ENCODE results near the gene CARMIL3.

The CARMIL3 gene

GRCh38 chr14:24062216-24062980 is 10.6 kb downstream of the CARMIL3 start:
- no peak for DNase-seq (ENCODE audit: low read depth, low spot score)

- DNase-seq (ENCODE audit: low read depth, low spot score): no peak
Observed at GRCh38 chr14:24063263-24063836, 11.5 kb downstream of the CARMIL3 start.

- DNase-seq (ENCODE audit: low read depth, low spot score): no peak
Observed at GRCh38 chr14:24064091-24064795, 12.4 kb downstream of the CARMIL3 start.

- no peak for DNase-seq (ENCODE audit: low read depth, low spot score)
Observed at GRCh38 chr14:24064856-24065255, 13.0 kb downstream of the CARMIL3 start.

- DNase-seq (ENCODE audit: low read depth, low spot score): no peak
Observed at GRCh38 chr14:24065408-24065807, 13.6 kb downstream of the CARMIL3 start.

GRCh38 chr14:24066496-24067132 is 14.8 kb downstream of the CARMIL3 start:
- DNase-seq (ENCODE audit: low read depth, low spot score): no peak

- no peak for DNase-seq (ENCODE audit: low read depth, low spot score)
Observed at GRCh38 chr14:24067133-24068082, 15.6 kb downstream of the CARMIL3 start.

- no peak for DNase-seq (ENCODE audit: low read depth, low spot score)
Observed at GRCh38 chr14:24068711-24069410, 17.1 kb downstream of the CARMIL3 start.

GRCh38 chr14:24069411-24069735 is 17.6 kb downstream of the CARMIL3 start:
- DNase-seq (ENCODE audit: low read depth, low spot score): no peak

- DNase-seq (ENCODE audit: low read depth, low spot score): no peak
Observed at GRCh38 chr14:24070285-24071143, 18.7 kb downstream of the CARMIL3 start.

- no peak for DNase-seq (ENCODE audit: low read depth, low spot score)
Observed at GRCh38 chr14:24071144-24071697, 19.4 kb downstream of the CARMIL3 start, which contains the start of gene CPNE6. CPNE6 (plus strand) TSS chr14:24071562; CDS start chr14:24072937, 1,375 bp downstream.

- no peak for DNase-seq (ENCODE audit: low read depth, low spot score)
Observed at GRCh38 chr14:24071836-24072430, 20.1 kb downstream of the CARMIL3 start.

- DNase-seq (ENCODE audit: low read depth, low spot score): no peak
Observed at GRCh38 chr14:24072436-24072835, 20.6 kb downstream of the CARMIL3 start.

- DNase-seq (ENCODE audit: low read depth, low spot score): no peak
Observed at GRCh38 chr14:24072881-24073877, 21.4 kb downstream of the CARMIL3 start.

GRCh38 chr14:24074625-24075484 is 23.0 kb downstream of the CARMIL3 start:
- no peak for DNase-seq (ENCODE audit: low read depth, low spot score)

GRCh38 chr14:24075485-24076301 is 23.9 kb downstream of the CARMIL3 start:
- DNase-seq (ENCODE audit: low read depth, low spot score): no peak

Data from activated CD4-positive, CD25-positive, alpha-beta regulatory T cell treated with anti-CD3 and anti-CD28 coated beads, Interleukin-2, amount 50 U/mL, for 16 hours (primary cell).